COLO668 (cell line): ENCODE data around the gene ASB10.

Experiments
- DNase-seq: peaks from one replicate; lab custom pipeline; 2025; ENCODE audit not compliant: unreplicated experiment; lab: John Stamatoyannopoulos, UW

The ASB10 gene

DNA sequence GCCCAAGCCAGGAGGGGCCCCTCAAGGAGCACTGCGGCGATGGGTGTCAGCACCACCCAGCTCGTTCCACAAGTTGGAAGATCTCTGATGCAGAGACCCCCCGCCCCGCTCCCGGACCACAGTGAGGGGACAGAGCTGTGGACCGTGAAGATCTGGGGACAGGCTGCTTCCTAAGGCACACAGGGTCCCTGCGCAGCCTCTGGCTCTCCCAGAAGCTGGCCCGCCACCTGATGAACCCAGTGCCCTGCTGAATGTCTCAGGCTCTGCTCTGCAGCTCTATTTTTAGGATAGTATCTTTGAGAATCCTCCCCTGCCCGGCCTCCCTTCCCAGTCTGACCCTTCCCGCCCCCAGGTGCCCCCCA, 49.3 kb downstream of the ASB10 start:
- DNase-seq: no peak

DNA sequence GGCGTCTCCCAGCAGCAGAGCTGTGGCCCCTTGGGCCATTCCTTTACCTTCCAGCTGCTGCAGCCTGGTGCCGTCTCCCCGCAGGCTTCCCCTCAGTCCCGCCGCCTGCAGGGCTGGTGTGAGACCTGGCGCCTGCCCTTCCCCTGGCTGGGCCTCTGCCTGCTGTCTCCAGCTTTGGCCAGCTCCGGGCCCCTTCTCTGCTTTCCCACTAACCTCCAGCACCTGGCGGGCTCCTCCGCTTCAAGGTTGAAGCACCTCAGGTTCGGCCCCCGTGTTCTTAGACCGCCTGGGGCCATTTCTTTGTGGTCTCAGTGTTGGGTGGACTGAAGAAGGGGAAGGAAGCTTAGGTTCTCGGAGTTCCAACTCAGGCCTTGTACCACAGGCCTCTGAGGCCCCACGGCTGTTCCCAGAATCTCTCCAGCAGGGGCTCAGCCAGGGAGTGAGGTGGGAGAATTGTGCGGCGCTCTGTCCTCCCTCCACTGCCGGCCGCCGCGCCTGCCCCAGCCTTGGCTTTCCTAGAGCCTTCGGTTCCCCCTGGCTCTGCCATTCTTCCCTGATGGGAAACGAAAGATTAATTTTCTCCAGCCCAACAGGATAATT, 49.9 kb downstream of the ASB10 start:
- no peak for DNase-seq

DNA sequence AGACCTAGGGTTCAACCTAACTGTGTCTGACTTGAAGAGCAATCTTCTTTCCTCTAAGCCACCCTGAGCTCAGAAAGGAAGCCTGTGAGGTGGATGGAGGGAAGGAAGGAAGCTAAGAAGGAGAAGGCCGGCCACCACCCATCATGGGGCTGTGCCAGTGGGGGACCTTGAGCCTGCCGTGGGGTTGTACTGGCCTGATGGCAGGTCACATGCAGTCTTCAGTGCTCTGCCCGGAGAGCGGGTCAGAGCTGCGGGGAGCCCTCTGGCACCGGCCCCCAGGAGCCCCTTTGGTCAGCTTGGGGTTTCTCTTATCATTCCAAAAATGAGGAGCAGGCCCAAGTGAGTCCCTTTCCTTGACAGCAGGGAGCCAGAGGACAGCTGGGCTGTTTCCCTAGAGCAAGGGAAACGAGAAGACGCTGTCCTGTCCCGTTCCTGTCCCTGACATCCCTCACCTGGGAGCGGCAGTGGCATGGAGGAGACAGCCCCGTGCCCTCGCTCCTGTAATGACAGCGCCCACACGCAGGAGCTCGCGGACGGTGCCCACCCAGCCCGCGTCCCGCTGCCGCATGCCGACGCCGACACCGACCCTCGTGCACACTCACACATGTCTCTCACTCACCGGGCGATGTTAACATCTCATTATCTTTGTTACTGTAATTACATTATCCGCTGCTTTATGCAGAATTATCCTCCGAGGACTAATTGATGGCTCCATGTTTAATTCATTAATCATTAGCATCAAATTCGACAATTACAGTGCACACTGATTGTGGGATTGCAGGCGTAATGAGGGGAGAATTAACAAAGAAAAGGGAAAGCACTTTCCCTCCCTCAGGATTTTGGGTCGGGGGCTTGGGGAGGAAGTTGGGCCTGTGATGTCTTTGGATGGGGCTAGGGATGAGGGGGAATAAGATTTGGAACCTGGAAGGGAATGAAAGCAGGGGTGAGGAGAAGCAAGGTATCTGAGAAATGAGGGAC, 50.9 kb downstream of the ASB10 start:
- no peak for DNase-seq

DNA sequence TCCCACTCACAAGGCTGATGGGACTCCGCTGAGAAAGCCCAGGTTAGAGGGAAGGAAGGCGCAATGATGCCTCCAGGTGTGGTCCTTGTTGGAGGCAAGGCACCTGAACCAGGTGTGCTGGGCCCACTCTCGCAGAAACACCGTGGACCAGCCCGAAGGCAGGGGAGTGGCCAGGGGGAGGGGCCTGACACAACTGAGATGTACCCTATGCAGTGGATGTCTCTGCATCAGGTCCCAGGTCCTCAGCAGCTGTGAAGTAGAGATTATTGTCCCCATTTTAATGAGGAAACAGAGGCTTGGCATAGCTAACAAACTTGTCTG, 51.6 kb downstream of the ASB10 start:
- DNase-seq: no peak

DNA sequence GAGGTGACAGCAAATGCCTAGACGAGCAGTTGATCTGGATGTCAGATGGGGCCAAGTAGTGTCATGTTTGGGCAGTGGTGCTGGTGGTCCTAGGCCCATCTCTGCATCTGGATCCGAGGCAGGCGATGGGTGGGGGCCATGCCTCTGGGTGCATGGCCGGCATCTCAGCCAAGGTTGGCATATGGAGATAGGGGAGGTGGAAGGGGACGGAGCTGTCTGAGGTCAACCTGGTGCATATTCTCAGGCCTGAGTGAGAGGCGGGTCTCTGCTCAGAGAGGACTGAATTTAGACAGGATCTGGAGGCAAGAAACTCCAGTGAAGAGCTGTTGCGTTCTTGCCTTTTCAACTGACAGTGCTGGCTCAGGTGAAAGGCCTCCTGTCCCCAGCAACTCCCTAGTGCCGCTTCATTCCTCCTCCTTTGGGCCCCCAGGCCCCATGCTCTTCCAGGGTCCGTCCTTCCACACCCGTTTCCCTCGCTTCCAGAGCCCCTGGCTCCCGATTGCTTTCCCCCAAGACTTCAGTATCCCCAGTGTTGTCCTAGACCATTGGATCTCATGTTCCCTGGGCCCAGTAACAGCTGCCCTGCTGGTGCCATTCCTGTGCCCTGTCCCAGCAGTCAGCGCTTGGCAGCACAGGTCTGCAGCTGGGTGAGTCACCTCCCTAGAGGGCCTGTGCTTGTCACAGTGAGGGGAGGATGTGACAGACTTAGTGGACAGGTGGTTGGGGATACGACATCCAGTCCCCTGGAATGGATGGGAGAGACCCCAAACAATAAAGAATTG, 52.1 kb downstream of the ASB10 start:
- no peak for DNase-seq

DNA sequence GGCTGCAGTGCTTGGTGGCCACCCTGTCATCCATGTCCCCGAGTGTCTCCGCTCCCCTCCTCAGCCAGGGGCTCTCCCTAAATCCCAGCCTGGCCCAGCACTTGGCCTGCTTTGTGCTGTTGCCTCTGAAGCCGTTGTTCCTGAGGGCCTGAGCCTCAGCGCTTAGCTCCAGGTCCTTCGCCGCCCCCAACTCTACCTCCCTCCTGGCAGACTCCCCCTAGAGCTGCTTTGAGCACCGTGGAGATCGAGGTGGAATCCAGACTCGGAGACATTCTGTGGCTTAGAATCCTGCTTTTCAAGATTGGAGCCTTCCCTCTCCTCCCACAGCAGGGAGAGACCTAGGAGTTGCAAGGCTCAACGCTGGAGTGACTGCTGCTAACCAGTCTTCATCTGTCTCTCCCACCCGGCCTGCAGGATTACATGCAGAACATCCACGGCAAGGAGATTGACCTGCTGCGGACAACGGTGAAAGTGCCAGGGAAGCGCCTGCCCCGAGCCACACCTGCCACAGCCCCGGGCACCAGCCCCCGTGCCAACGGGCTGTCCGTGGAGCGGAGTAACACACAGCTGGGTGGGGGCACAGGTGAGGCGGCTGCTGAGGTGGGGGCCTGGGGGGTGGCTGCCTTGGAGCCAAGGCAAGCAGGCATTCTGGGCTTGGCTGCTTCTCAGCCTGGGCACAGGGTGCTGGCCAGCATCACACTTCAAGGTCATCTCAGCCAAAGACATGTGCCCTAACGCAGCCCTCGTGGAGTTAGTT, 52.9 kb downstream of the ASB10 start:
- DNase-seq: no peak

DNA sequence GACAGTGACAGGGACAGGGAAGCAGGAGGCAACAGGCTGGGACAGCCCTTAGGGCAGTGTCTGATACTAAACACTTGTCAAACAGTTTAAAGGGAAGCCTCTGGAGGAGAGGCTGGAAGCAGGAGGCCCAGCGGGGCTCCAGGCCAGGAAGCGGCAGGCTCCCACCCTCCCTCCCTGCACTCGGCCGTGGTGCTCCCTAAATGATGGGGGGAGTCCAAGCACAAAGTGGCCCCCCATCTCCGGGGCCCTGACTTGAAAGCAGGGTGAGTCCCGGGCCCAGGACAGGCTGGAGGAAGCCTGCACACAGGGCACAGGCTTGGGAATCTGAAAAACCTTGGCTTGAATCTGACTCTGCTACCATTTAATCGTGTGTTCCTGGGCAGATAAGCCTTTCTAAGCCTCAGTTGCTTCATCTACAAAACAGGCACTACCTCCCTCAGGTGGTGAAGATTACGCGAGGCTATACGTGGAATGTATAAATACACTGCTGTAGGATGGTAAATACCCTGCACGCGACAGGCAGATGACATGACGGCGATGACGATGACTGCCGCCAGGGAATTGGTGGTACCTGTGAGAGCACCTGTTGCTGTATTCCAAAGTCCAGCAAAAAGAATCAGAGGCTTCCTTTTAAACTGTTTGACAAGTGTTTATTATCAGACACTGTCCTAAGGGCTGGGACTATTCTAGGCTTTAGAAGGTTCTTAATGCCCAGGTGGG, 53.6 kb downstream of the ASB10 start:
- no peak for DNase-seq

DNA sequence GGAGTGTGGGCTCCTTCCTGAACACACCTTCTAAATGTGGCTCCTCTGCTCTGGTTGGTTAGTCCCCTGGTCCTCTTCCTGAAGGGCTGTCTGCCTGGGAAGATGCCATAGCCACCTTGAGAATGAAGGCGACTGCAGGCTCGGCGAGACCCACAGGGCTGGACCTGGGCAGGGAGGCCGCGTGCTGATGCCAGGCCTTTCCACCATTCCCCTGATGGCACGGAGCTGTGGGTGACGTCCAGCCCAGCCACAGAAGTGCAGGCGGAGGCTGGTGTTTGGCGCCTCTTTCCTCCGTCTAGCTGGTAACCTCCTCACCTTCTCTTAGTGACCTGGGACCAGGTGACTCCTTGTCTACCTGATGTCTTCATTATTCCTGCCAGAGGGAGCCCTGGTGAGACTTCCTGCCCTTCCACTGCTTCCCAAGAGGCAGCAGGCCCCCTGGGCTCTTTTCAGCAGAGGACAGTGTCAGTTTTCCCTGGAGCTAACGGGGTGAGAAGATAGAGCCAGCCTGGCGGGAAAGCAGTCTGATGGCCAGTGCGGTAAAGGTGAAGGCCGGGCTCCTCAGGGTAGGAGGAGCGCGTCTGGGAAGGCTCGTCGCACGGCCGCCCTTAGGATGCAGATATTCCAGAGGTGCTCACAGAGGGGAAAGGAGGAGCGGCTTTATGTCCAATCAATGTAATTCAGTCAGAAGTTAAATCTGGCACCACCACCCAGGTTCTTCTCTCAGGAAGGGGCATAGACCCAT, 54.4 kb downstream of the ASB10 start:
- no peak for DNase-seq

DNA sequence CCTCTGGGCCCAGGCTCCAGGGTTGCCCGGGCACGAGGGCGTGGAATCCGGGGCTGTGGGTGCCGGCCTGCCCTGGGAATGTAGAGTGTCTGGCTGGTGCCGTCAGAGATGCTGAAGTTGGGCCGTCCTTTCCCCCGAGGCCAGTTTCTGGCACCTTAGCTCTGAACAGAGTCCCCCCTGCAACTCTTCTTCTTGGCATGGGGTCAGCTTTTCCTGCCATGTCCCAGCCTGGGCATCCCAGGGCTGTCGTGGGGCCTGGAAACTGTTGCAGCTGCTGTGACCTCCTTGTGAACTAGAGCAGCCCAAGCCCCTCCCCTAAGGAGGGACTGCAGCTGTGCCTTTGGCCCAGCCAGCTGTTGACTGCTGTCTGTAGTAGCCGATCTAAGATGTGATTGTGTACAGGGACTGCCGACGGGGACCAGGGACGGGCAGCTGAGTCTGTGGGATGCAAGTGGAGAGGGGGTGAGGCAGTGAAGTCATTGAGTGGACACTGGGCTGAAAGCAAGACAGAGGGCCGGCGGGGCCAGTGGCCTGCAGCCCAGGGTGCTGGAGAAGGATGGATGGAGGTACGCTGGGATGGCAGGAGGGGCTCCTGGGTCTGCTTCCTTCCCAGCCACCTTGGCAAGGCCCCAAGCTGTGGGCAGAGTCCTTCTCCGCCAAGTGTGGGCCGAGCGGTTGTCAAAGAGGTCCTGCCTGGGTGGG, 55.3 kb downstream of the ASB10 start:
- DNase-seq: no peak

DNA sequence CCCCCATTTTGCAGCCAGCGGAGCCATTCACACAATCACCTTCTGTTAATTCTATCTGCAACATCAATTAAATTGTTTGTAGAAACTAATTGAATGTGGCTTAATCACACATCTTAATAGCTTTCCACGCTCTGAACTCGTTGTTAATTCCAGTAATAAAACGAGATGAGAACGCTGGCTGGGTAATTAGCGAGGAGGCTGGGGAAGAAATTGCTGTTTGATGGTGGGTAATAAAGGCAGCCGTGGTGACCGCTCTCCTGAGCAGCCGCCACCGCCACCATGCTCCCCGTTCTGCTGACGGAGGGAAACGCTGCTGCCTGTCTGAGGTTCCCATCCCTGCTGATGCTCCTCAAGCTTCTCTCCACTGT, 55.8 kb downstream of the ASB10 start:
- DNase-seq: no peak

DNA sequence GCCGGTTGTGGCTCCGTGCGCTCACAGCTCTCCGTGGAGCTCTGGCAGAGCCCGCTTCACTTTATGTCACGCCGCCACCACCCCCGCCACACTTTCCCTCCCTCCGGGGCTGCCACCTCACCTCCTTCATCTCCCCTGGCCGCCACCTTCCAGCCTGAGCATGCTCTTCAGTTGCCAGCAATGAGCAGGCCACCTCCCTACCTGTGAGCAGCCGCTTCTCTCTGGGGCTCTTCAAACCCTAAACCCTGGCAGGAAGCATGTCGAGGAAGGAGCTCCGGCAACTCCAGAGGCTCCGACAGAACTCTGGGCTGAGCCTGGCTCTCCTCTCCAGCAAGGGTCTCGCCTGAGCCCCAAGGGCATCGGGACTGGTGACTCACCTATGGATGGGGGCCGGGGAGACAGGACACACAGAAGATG, 56.3 kb downstream of the ASB10 start:
- DNase-seq: no peak

DNA sequence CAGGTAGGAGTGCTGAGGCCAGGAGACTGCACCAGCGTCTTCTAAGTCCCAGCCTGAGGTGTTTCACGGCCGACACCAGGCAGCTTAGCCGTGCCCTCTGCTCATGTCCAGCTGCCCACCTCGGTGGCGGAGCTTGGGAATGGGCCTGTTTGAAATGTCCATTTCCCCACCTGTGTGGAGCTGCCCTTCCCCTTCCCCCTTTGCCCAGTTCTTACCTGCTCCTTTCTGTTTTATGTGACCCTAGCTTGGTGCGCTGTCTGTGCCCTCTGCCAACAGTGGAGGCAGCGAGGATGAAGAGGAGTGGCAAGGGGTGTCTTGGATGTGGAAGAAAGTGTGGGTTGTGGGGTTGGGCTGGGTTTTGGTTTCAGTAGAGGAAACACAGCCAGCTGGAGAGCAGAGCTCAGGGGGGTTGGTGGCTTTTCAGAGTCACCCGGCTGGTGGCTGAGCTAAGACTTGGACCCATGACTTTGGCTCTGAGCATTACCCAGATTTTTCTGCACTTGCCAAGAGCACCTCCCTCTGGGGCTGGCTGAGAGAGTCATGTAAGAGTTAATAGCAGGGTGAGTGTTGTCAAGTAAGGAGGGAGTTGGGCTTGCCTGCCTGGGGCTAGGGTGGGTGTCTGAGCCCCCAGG, 57.0 kb downstream of the ASB10 start:
- no peak for DNase-seq

DNA sequence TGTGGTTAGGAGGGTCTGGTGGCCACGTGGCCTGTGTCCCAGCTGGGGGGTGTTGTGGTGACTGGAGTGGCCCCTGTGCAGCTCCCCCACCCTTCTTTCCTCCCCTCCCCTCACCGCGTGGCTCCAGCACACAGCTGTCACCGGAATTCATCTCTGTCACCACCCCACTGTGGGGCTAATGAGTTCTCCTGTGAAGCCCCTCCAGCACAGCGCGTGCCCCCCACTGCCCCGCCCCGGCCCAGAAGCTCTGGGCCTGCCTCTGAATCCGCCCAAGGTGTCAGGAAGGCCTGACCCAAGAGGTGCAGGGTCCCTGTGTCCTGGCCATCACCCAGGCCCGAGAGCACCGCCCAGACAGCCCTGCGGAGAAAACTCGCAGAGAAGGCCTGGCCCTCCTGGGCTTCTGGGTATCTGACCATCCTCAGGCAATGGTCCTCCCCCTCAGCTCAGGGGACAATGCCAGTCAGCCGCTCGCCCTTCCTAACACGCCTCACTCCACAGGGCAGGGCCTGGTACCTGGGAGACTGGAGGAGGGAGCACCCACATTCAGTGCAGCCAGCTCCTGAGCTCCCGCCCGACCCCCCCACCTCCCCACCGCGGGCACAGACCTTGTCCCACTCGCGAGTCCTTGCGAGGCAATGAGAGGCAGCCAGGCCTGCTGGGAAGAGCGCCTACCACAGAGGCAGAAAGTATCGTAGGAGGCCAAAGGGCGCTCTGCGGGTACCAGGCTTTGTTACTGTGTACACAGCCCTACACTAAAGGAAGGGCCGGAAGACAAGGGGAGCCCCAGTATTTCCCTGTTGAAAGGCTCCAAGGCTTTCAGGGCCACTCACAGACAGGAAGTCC, 57.7 kb downstream of the ASB10 start:
- no peak for DNase-seq

DNA sequence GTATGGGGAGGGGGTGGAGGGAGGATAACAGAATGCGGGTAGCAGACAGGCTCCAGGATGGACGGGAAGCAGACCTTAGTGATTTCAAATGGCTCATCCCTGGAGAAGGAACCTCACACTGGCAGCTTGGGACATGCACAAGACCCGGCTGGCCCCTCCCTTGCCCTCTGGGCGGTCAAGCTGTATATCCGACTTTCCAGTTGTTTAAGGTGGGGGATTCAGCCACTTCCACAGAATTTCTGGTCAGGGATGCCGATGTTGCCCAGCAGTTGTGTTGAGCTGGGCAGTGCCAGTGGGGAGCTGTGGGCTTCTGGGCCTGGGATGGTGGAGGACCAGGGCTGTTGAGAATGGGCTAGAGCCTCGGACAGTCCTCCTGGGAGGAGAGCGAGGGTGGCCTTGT, 58.3 kb downstream of the ASB10 start:
- no peak for DNase-seq

DNA sequence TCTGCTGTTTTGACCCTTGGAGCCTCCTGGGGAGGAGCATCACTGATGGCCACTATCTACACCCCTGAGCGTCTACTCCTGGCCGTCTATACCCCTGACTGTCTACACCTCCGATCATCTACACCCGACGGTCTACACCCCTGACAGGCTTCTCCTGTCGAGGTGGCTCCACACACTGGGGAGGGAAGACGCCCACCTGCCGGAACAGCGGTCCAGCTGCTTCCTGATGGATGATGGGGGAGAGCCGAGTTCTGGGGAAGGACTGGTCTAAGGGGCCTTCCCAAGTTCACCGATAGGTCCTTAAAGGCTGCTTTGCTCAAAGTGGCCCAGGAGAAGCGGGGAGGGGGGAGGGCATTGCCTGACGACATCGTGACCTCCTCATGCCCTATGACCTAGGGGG, 58.9 kb downstream of the ASB10 start:
- DNase-seq: no peak

DNA sequence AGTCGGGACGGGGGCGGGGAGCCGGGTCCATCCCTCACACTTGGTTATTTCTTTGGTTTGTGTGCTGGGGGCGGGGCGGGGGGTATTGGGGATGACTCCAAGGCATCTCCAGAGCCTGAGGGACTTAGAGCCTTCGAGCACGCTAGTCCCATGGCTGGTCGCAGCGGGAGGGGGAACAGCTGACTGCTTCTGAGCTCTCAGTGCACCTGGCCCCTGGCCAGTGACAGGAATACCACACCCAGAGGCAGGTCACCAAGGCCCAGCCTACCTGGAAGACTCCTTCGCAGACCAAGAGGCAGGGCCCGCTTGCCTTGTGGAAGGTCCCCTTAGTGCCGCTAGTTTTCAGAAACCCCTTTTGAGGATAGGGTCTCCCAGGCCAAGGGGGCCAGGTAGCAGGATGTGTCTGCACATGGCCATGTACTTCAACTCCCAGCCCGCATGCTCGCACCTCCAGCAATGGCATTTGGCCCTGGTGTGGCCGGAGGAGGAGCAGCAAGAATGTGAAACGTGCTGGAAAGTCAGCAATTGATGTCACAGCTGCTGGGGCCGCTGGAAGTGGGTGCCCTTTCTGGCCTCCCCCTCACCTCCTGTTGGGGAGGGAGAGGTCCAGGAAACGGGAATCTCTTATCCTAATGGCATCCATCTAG, 60.4 kb downstream of the ASB10 start:
- no peak for DNase-seq

DNA sequence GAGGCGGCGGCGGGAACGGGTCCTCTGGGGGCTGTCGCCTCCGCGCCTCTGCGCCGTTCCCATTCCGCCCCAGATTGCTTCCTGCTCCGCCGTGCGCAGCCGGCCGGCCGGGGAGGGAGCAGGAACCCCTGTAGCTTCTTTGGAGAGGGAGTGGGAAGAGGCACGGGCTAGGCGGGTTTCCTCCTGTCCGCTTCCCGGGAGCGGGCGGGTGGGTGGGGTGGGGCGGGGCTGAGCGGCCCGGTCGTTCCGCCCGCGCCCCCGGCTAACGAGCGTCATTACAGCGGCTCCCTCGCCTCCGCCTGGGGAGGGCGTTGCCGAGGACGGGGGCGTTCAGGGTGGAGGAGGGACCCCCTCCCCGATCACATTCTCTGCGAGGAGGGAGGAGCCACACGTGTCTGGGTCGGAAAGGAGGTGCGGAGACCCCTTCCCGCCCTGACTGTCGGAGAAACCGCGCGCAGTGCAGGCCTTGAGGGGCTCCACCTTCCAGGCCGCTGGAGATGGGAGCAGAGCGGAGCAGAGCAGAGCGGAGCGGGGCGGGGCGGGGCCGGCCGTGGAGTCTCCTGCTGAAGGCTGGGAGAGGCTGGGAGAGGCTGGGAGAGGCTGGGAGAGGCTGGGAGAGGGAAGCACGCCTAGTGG, 61.1 kb downstream of the ASB10 start:
- DNase-seq: no peak
